ENCODE data around the gene GHRH.

GHRH gene

GRCh38 chr20:37202267-37202943 lies 59.2 kb downstream of the GHRH start:
- DNase-seq: no peak

GRCh38 chr20:37201827-37202162 lies 59.8 kb downstream of the GHRH start:
- DNase-seq: no peak
